Hepatocyte (in vitro differentiated cells): ENCODE data around the gene UFL1. TPM values are rescaled to one million over a fixed set of nuclear protein-coding genes. Genes with fewer than 3 reads are reported as not detected.

Experiments used
- DNase-seq: peaks from one replicate; pipeline ENCODE4 v3.0.0-alpha.2; 2016; ENCODE audit warnings: low spot score
- H2AFZ ChIP-seq: fragments of 200-600 bp; sonication (generic); 2 replicates; pipeline ENCODE4 v1.6.0; 2016; ENCODE audit warnings: antibody characterized with exemption, mild to moderate bottlenecking
- H3K27ac ChIP-seq: fragments of 200-600 bp; sonication (generic); 2 replicates; pipeline ENCODE4 v1.5.1; 2016; ENCODE audit warnings: mild to moderate bottlenecking
- H3K27me3 ChIP-seq: fragments of 200-600 bp; sonication (generic); 2 replicates; pipeline ENCODE4 v1.6.1; 2016
- H3K36me3 ChIP-seq: fragments of 200-600 bp; sonication (generic); replicated peaks from 2 replicates; pipeline ENCODE4 v1.5.1; 2016; ENCODE audit warnings: low read depth; ENCODE audit not compliant: insufficient read depth
- H3K4me1 ChIP-seq: fragments of 200-600 bp; sonication (generic); 2 replicates; pipeline ENCODE4 v1.5.1; 2016; ENCODE audit warnings: mild to moderate bottlenecking, moderate library complexity; ENCODE audit not compliant: insufficient read depth
- H3K4me2 ChIP-seq: fragments of 200-600 bp; sonication (generic); 2 replicates; pipeline ENCODE4 v1.6.0; 2016
- H3K4me3 ChIP-seq: fragments of 200-600 bp; sonication (generic); 2 replicates; pipeline ENCODE4 v1.5.1; 2016; ENCODE audit warnings: mild to moderate bottlenecking
- H3K79me2 ChIP-seq: fragments of 200-600 bp; sonication (generic); 2 replicates; pipeline ENCODE4 v1.6.0; 2017; ENCODE audit warnings: mild to moderate bottlenecking
- H3K9me2 ChIP-seq: fragments of 200-600 bp; sonication (generic); replicated peaks from 2 replicates; pipeline ENCODE4 v1.6.0; 2017; ENCODE audit warnings: mild to moderate bottlenecking; ENCODE audit not compliant: insufficient read depth
- H3K9me3 ChIP-seq: fragments of 200-600 bp; sonication (generic); 2 replicates; pipeline ENCODE4 v1.5.1; 2016; ENCODE audit warnings: low read depth, mild to moderate bottlenecking
- H4K20me1 ChIP-seq: fragments of 200-600 bp; sonication (generic); 2 replicates; pipeline ENCODE4 v1.6.0; 2016; ENCODE audit warnings: mild to moderate bottlenecking; ENCODE audit not compliant: insufficient read depth, poor library complexity, severe bottlenecking
- EZH2 ChIP-seq: fragments of 200-600 bp; sonication (generic); IDR thresholded peaks from 2 replicates; pipeline ENCODE4 v1.6.1; 2016; ENCODE audit warnings: antibody characterized with exemption, mild to moderate bottlenecking, borderline replicate concordance
- EZH2phosphoT487 ChIP-seq: fragments of 200-600 bp; sonication (generic); IDR thresholded peaks from one replicate; pipeline ENCODE4 v1.6.1; 2018; ENCODE audit warnings: antibody characterized with exemption, mild to moderate bottlenecking, low read depth, moderate library complexity; ENCODE audit not compliant: unreplicated experiment, severe bottlenecking
- WGBS: methylation state at CpG from one replicate; pipeline ENCODE4 v1.1.6; 2016; ENCODE audit warnings: low lambda C conversion rate; ENCODE audit errors: missing lambda C conversion rate; 5-methylcytosine and 5-hydroxymethylcytosine counted together
- polyA plus RNA-seq: library from polyadenylated mRNA; unstranded; fragments of >200 nt; fragmentation: Nextera tagmentation; extraction: Ambion mirVana; gene quantifications from 2 replicates; pipeline ENCODE4 v1.2.1, GENCODE V29; 2016
- total RNA-seq: library from RNA; depleted of rRNA; stranded (reverse); fragments of >200 nt; gene quantifications from 2 replicates; pipeline ENCODE4 v1.2.3, GENCODE V29; 2014
- TF ChIP-seq, protein P1 (sequence below): fragments of 200-600 bp; sonication (generic); IDR thresholded peaks from 2 replicates; pipeline ENCODE4 v1.5.1; 2016; ENCODE audit warnings: antibody characterized with exemption, mild to moderate bottlenecking; ENCODE audit not compliant: poor library complexity

UFL1 gene
- total and polyA plus RNA-seq, 2 experiments from 2014 or later: 18.8 to 42.4 TPM

DNA sequence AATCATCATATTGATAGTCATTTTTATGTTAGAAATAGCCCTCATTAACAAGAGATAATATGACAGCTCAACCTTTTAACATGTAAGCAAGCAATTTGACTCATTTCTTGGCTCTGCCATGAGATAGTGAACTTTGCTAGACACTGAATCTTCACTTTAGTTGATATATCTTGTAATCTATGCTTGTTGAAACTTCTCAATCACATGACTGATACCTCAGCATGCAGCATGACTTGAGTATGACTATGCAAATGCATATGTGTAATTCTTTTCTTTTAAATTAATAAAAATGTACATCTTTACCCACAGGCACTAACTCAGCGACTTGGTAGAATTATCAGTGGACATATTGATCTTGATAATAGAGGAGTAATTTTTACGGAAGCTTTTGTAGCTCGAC, 6.6 kb downstream of the UFL1 start:
- H3K79me2 ChIP-seq: peaks cover 14% of the 10 kb centered on the region
- no peak overlapping the region for H3K4me3 ChIP-seq
- H3K4me2 ChIP-seq: no peak overlapping the region
- DNase-seq: no peak
- no peak overlapping the region for H2AFZ ChIP-seq
- no peaks in the 10 kb centered on the region for H3K9me3 ChIP-seq
- H3K27me3 ChIP-seq: no peaks in the 10 kb centered on the region
- H4K20me1 ChIP-seq: no peaks in the 10 kb centered on the region
- 97% methylated on average over 3 of the region's 3 CpGs for WGBS
- peaks cover 10% of the 10 kb centered on the region for H3K4me1 ChIP-seq
- TF ChIP-seq, protein P1, sequence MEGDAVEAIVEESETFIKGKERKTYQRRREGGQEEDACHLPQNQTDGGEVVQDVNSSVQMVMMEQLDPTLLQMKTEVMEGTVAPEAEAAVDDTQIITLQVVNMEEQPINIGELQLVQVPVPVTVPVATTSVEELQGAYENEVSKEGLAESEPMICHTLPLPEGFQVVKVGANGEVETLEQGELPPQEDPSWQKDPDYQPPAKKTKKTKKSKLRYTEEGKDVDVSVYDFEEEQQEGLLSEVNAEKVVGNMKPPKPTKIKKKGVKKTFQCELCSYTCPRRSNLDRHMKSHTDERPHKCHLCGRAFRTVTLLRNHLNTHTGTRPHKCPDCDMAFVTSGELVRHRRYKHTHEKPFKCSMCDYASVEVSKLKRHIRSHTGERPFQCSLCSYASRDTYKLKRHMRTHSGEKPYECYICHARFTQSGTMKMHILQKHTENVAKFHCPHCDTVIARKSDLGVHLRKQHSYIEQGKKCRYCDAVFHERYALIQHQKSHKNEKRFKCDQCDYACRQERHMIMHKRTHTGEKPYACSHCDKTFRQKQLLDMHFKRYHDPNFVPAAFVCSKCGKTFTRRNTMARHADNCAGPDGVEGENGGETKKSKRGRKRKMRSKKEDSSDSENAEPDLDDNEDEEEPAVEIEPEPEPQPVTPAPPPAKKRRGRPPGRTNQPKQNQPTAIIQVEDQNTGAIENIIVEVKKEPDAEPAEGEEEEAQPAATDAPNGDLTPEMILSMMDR: no peak
- no peak for TF ChIP-seq EZH2phosphoT487
- TF ChIP-seq EZH2: no peak
- no peaks in the 10 kb centered on the region for H3K9me2 ChIP-seq
- H3K27ac ChIP-seq: no peak overlapping the region
- H3K36me3 ChIP-seq: peaks cover 5% of the 10 kb centered on the region

GRCh38 chr6:96532399-96532798, 10.8 kb downstream of the UFL1 start:
- Histone ChIP-seq H2AFZ (no peak overlapping the region), H3K9me2 (no peaks in the 10 kb centered on the region), H3K36me3 (peaks cover 5% of the 10 kb centered on the region), H3K27me3 (no peaks in the 10 kb centered on the region), H3K4me1 (no peaks in the 10 kb centered on the region), H3K27ac (no peak overlapping the region), H3K79me2 (no peaks in the 10 kb centered on the region), H3K4me2 (no peak overlapping the region), H4K20me1 (no peaks in the 10 kb centered on the region), H3K9me3 (no peaks in the 10 kb centered on the region), H3K4me3 (no peak overlapping the region)
- no peak for TF ChIP-seq EZH2phosphoT487
- TF ChIP-seq EZH2: no peak
- TF ChIP-seq, protein P1: no peak
- no peak for DNase-seq
- 72% methylated on average over 1 of the region's 1 CpG for WGBS

DNA sequence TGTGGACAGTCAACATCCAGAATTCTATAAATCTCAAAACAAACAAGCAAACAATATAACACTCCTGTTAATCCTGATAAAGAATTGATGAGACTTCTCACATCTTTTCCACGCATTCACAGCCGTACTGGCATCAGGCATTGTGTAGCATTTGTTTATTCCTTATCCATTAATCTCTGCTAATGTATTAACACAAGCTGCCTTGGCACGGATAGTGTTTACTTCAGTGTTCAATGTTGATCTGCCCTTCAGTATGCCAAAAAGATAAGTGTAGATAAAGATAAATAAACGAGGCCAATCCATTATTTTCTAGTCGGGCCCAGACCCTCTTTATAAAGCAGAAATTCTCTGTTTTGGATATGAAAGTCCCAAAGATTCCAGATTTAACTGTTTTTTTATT, 16.1 kb downstream of the UFL1 start:
- no peaks in the 10 kb centered on the region for H3K79me2 ChIP-seq
- 63% methylated on average over 5 of the region's 5 CpGs for WGBS
- H4K20me1 ChIP-seq: no peaks in the 10 kb centered on the region
- H3K9me3 ChIP-seq: no peaks in the 10 kb centered on the region
- H3K36me3 ChIP-seq: no peaks in the 10 kb centered on the region
- H3K27ac ChIP-seq: no peak overlapping the region
- no peak for TF ChIP-seq EZH2
- TF ChIP-seq, protein P1: no peak
- TF ChIP-seq EZH2phosphoT487: no peak
- H3K9me2 ChIP-seq: no peaks in the 10 kb centered on the region
- H3K4me2 ChIP-seq: no peak overlapping the region
- no peaks in the 10 kb centered on the region for H3K27me3 ChIP-seq
- H3K4me1 ChIP-seq: no peaks in the 10 kb centered on the region
- H3K4me3 ChIP-seq: no peak overlapping the region
- H2AFZ ChIP-seq: no peak overlapping the region
- no peak for DNase-seq

GRCh38 chr6:96542702-96543101, 21.1 kb downstream of the UFL1 start:
- no peaks in the 10 kb centered on the region for H3K4me1 ChIP-seq
- H3K36me3 ChIP-seq: no peaks in the 10 kb centered on the region
- no peaks in the 10 kb centered on the region for H3K9me3 ChIP-seq

More at GRCh38 chr6:96542702-96543101, 21.1 kb downstream of the UFL1 start:
- H3K27ac ChIP-seq: no peak overlapping the region
- no peak for TF ChIP-seq EZH2
- TF ChIP-seq, protein P1: peak; percentile 45
- H3K27me3 ChIP-seq: no peaks in the 10 kb centered on the region
- H3K9me2 ChIP-seq: no peaks in the 10 kb centered on the region
- DNase-seq: peak; percentile 15
- no peak overlapping the region for H3K4me2 ChIP-seq
- no peaks in the 10 kb centered on the region for H4K20me1 ChIP-seq
- no peaks in the 10 kb centered on the region for H3K79me2 ChIP-seq
- no peak overlapping the region for H2AFZ ChIP-seq
- H3K4me3 ChIP-seq: no peak overlapping the region
